Measurements from ENCODE around the gene NEURL1B.
A peak's percentile ranks its signal among the peaks of the same experiment; 100 is the strongest.

Gene NEURL1B

DNA sequence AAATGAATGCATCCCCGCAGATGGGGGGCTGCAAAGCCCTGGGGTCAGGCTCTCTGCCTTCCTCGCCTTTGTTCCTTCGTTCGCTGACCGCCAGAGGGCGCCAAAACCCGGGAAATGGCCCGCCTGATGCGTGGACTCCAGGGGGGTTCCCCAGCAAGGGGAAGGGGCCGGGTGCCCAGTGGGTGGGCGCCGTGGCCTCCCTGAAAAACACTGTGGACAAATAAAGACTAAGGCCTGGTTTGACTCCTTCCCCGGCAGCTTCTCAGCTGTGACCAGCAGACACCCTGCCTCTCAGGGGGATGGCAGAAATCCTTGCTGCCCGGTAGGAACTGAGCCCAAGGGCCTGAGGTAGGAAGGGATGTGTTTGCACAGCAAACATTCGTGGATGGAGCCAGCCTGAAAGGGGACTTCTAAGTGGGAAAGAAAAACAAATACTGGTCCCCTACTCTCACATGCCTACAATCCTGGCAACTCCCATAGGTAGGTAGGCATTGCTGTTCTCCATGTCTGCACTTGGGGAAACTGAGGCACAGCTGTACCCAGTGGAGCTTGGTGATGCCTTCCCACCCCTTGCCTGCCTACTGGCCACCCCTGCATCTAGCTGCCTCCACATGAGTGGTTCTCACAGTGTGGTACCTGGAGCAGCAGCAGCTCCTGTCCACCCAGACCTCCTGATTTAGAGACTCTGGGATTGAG lies 72.2 kb downstream of the NEURL1B start:
- peak; percentile 48 to 69 (median 58) for DNase-seq (ENCODE audit: low read depth in 4 of 4, low spot score in 1 of 4)

- DNase-seq (ENCODE audit: low read depth in 4 of 4, low spot score in 1 of 4): no peak
Measured at GRCh38 chr5:172713809-172714490, 72.9 kb downstream of the NEURL1B start.

DNA sequence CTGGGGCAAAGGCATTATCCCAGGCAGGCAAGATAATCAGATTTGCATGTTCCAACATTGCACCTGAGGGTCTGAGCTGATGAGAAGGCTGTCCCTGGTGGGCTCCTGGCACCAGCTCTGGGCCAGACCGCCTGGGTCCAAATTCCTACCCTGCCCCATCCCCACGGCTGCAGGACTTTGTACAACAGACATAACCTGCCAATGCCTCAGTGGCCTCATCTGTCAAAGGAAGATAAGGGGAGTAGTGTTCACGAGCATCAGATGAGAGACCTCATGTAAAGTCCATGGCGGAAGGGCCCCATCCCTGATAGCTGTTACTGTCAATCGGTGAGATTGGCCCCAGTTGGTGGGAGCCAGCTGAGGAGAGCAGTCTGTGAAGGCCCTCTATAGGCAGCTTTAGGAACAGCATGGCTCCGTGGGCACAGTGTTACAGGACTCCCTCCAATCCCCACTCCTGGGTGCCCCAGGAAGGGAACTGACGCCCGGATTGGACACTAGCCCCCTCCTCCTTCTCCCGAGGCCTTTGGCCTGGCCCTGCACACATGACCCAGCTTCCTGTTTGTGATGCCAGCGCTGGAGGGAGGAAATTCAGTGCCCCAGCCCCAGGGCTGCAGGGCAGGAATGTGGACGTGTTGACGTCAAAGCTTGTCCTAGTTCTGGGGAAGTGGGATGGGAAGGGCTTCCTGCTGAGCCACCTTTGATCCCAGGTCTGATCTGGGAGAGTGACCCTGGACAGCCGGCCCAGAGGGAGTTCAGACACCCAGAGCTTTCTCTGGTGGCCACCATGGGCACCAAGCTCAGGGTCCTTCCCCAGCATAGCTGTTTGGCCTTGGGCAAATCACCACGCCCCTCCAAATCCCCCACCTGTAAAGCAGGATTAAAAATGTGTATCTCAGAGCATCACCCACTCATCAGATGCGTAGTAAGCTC lies 73.7 kb downstream of the NEURL1B start:
- DNase-seq (ENCODE audit: low read depth in 4 of 4, low spot score in 1 of 4): peak in 3 of 4 experiments; percentile 35 to 52 (median 48)

DNA sequence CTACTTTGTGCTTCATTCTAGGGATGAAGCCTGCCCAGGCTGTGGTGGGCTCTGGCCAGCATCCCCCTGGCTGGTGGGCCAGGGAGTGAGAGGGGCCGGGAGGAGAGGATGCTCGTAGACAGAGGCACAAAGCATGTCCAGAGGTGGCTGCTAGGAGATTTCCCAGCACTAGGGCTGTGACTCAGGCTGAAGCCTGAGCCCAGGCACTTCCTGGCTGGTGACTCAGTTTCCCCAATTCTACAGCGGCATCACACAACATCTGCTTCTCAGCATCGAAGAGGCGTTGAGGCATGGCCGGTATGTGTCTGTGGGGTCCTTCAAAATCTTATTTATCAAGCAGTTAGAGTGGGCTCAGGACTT lies 74.3 kb downstream of the NEURL1B start:
- DNase-seq (ENCODE audit: low read depth in 4 of 4, low spot score in 1 of 4): no peak

GRCh38 chr5:172715931-172716682 lies 75.0 kb downstream of the NEURL1B start:
- DNase-seq (ENCODE audit: low read depth in 4 of 4, low spot score in 1 of 4): no peak

DNA sequence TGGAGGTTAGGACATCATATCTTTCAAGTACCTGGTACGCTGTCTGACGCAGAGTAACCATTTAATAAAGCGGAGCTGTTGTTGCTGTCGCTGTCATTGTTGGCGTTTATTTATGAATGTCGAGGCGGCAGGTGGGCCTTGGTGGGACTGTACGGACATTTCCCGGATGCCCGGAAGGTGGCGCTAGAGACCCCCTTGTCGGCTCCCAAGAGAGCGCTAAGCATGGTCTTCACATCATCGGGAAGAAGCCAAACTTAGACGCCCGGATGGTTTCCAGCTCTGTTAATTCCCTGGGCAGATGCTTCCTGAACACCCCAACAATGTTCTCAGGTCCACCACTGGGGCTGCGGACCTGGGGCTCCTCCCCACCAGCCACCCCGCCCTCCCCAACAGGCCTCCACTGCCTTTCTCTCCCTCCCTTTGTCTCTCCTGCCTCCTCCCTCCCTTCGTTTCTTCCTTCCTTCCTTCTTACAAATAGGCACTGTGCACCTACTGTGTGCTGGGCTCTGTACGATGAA lies 75.8 kb downstream of the NEURL1B start:
- DNase-seq (ENCODE audit: low read depth in 4 of 4, low spot score in 1 of 4): peak; percentile 70 to 78 (median 70)

GRCh38 chr5:172717481-172718195 lies 76.6 kb downstream of the NEURL1B start:
- DNase-seq (ENCODE audit: low read depth in 4 of 4, low spot score in 1 of 4): no peak

GRCh38 chr5:172718527-172719114 lies 77.6 kb downstream of the NEURL1B start:
- no peak for DNase-seq (ENCODE audit: low read depth in 4 of 4, low spot score in 1 of 4)

GRCh38 chr5:172719211-172719610 lies 78.1 kb downstream of the NEURL1B start:
- no peak for DNase-seq (ENCODE audit: low read depth in 4 of 4, low spot score in 1 of 4)

GRCh38 chr5:172720655-172721054 lies 79.6 kb downstream of the NEURL1B start:
- no peak for DNase-seq (ENCODE audit: low read depth in 4 of 4, low spot score in 1 of 4)

- DNase-seq (ENCODE audit: low read depth in 4 of 4, low spot score in 1 of 4): no peak
Measured at GRCh38 chr5:172721455-172722326, 80.6 kb downstream of the NEURL1B start.

GRCh38 chr5:172722327-172722815 lies 81.3 kb downstream of the NEURL1B start:
- DNase-seq (ENCODE audit: low read depth in 4 of 4, low spot score in 1 of 4): no peak

GRCh38 chr5:172723508-172723907 lies 82.4 kb downstream of the NEURL1B start:
- no peak for DNase-seq (ENCODE audit: low read depth in 4 of 4, low spot score in 1 of 4)

- no peak for DNase-seq (ENCODE audit: low read depth in 4 of 4, low spot score in 1 of 4)
Measured at GRCh38 chr5:172724242-172725183, 83.5 kb downstream of the NEURL1B start.

GRCh38 chr5:172725273-172725672 lies 84.2 kb downstream of the NEURL1B start:
- no peak for DNase-seq (ENCODE audit: low read depth in 4 of 4, low spot score in 1 of 4)

DNA sequence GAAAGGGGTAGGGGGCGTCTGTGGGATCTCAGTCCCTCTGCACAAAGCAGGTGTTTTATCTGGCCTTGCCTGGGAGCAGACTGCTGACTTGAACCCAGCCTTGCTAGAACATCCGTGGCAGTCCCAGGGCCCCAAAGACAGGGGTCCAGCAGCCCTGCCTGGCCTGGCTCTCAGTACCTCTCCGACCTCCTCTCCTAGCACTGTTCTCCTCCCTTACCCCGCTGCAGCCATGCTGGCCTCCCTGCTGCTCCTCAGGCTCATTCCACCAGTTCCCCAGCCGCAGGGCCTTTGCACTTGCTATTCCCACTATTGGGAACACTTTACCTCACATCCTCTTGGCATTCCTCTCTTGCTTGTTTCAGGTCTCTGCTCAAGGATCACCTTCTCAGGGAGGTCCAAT lies 84.7 kb downstream of the NEURL1B start:
- DNase-seq (ENCODE audit: low read depth in 4 of 4, low spot score in 1 of 4): no peak

DNA sequence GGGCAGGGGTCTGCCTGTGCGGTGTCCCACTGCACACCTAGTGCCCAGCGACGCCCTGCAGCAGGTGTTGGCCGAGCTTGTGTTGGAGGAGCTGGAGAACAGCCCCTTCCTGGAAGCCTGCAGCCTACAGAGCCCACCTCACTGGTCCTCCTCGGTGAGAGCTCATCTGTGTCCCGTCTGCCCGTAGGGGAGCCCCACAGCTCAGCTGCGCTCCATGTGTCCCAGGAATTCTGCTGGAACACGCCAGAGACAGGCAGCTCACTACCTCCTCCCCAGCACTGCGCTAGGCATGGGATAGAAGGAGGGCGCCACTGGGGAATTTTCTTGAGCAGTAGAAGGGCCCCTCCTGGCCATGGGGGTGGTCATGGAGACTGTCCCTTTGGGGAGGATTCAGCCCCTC lies 85.9 kb downstream of the NEURL1B start:
- no peak for DNase-seq (ENCODE audit: low read depth in 4 of 4, low spot score in 1 of 4)

DNA sequence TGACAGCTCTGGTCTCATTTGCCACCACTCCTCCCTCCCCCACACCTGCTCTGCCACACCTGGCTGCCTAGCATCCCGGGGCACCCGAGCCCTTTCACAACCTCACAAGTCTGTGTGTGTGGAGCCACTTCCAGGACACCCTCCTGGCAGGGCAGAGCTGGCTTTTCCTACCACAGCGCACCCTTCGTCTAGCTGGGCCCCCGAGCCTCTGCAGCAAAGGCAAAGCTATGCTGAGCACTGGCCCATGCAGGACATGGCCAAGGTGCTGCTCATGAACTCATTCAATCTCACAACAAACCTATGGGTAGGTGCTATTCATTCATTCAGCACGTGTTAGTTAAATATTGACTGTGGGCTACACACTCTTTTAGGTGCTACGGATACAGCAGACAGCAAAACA lies 86.5 kb downstream of the NEURL1B start:
- DNase-seq (ENCODE audit: low read depth in 4 of 4, low spot score in 1 of 4): no peak

Data from stimulated activated CD4-positive, alpha-beta T cell treated with anti-CD3 and anti-CD28 coated beads, Interleukin-1b, Interleukin-23, amount 100 ng/mL, for 24 hours (primary cell).